Neural cell (in vitro differentiated cells): ENCODE results near the gene MKRN2. TPM values are rescaled to one million over a fixed set of nuclear protein-coding genes. Genes with fewer than 3 reads are reported as not detected.

ENCODE experiments used
- H2AFZ ChIP-seq: fragments of 200-600, 300-800 bp; sonication (generic), shearing (Covaris generic); 2 replicates; pipeline ENCODE4 v1.6.0; 2014; ENCODE audit warnings: low read depth, mild to moderate bottlenecking, antibody characterized with exemption, low read length, moderate library complexity
- H3F3A ChIP-seq: fragments of 200-600 bp; shearing (Covaris generic); 2 replicates; pipeline ENCODE4 v1.6.1; 2016; ENCODE audit warnings: mild to moderate bottlenecking, moderate library complexity, mixed read lengths, antibody characterized with exemption, low read length; ENCODE audit not compliant: insufficient read depth, poor library complexity, severe bottlenecking
- H3K27ac ChIP-seq: fragments of 200-600, 300-800 bp; sonication (generic), shearing (Covaris generic); 2 replicates; pipeline ENCODE4 v1.5.1; 2014; ENCODE audit warnings: mild to moderate bottlenecking, low read length, moderate library complexity
- H3K27me3 ChIP-seq: fragments of 300-800, 200-600 bp; sonication (generic), shearing (Covaris generic); 2 replicates; pipeline ENCODE4 v1.6.0; 2014; ENCODE audit warnings: mild to moderate bottlenecking, low read depth, low read length, moderate library complexity; ENCODE audit not compliant: insufficient read depth
- H3K36me3 ChIP-seq: fragments of 300-800, 200-600 bp; sonication (generic), shearing (Covaris generic); 2 replicates; pipeline ENCODE4 v1.5.1; 2014; ENCODE audit warnings: mild to moderate bottlenecking, antibody characterized with exemption, low read length, moderate library complexity; ENCODE audit not compliant: insufficient read depth
- H3K4me2 ChIP-seq: fragments of 300-800, 200-600 bp; sonication (generic), shearing (Covaris generic); 2 replicates; pipeline ENCODE4 v1.6.0; 2014; ENCODE audit warnings: mild to moderate bottlenecking, low read length
- H3K4me3 ChIP-seq: fragments of 300-800, 200-600 bp; sonication (generic), shearing (Covaris generic); 2 replicates; pipeline ENCODE4 v1.5.1; 2014; ENCODE audit warnings: mild to moderate bottlenecking, low read length, moderate library complexity
- H3K79me2 ChIP-seq: fragments of 200-600 bp; shearing (Covaris generic); replicated peaks from 2 replicates; pipeline ENCODE4 v1.6.0; 2014; ENCODE audit warnings: mild to moderate bottlenecking, low read length, moderate library complexity; ENCODE audit not compliant: insufficient read depth
- H3K9ac ChIP-seq: fragments of 300-800, 200-600 bp; sonication (generic), shearing (Covaris generic); 2 replicates; pipeline ENCODE4 v1.6.1; 2016; ENCODE audit warnings: mild to moderate bottlenecking, low read length, mixed read lengths
- H3K9me2 ChIP-seq: fragments of 200-600 bp; shearing (Covaris generic); 2 replicates; pipeline ENCODE4 v1.6.1; 2016; ENCODE audit warnings: mild to moderate bottlenecking, low read length, mixed read lengths; ENCODE audit not compliant: insufficient read depth
- H3K9me3 ChIP-seq: fragments of 200-600, 300-800 bp; sonication (generic), shearing (Covaris generic); 2 replicates; pipeline ENCODE4 v1.6.1; 2016; ENCODE audit warnings: mild to moderate bottlenecking, mixed run types, low read length, moderate library complexity, mixed read lengths
- H4K20me1 ChIP-seq: fragments of 200-600 bp; shearing (Covaris generic); 2 replicates; pipeline ENCODE4 v1.6.1; 2016; ENCODE audit warnings: mild to moderate bottlenecking, mixed run types; ENCODE audit not compliant: insufficient read depth
- EP300 ChIP-seq: fragments of 450-650 bp; conservative IDR thresholded peaks from 2 replicates; pipeline ENCODE4 v1.6.1; 2014; ENCODE audit warnings: antibody characterized with exemption, mild to moderate bottlenecking, moderate library complexity; ENCODE audit not compliant: poor library complexity, severe bottlenecking
- EZH2 ChIP-seq: fragments of 200-600, 300-800 bp; shearing (Covaris generic), sonication (generic); IDR thresholded peaks from 2 replicates; pipeline ENCODE4 v1.6.1; 2014; ENCODE audit warnings: antibody characterized with exemption, low read length, borderline replicate concordance, mild to moderate bottlenecking; ENCODE audit not compliant: insufficient read depth, poor library complexity, severe bottlenecking
- MXI1 ChIP-seq: fragments of 450-650 bp; conservative IDR thresholded peaks from 2 replicates; pipeline ENCODE4 v1.6.1; 2014; ENCODE audit warnings: antibody characterized with exemption, mild to moderate bottlenecking; ENCODE audit not compliant: poor library complexity, severe bottlenecking
- POLR2AphosphoS5 ChIP-seq: IDR thresholded peaks from 2 replicates; pipeline ENCODE4 v1.6.1; 2012
- RAD21 ChIP-seq: fragments of 450-650 bp; conservative IDR thresholded peaks from 2 replicates; pipeline ENCODE4 v1.6.1; 2014; ENCODE audit warnings: antibody characterized with exemption, mild to moderate bottlenecking, moderate library complexity
- REST ChIP-seq: IDR thresholded peaks from 2 replicates; pipeline ENCODE4 v1.6.1; 2012; ENCODE audit warnings: borderline replicate concordance
- SMC3 ChIP-seq: fragments of 450-650 bp; conservative IDR thresholded peaks from 2 replicates; pipeline ENCODE4 v1.6.1; 2014; ENCODE audit warnings: antibody characterized with exemption, mild to moderate bottlenecking, moderate library complexity; ENCODE audit not compliant: poor library complexity
- TAF1 ChIP-seq: IDR thresholded peaks from 2 replicates; pipeline ENCODE4 v1.6.1; 2012; ENCODE audit warnings: low read depth
- polyA plus RNA-seq: library from polyadenylated mRNA; depleted of rRNA; stranded (reverse); fragments of >200 nt; gene quantifications from 2 replicates; pipeline ENCODE4 v1.2.3, GENCODE V29; 2014
- TF ChIP-seq, protein P1 (sequence below): fragments of 450-650 bp; IDR thresholded peaks from 2 replicates; pipeline ENCODE4 v1.5.1; 2014; ENCODE audit warnings: antibody characterized with exemption, mild to moderate bottlenecking, moderate library complexity; ENCODE audit not compliant: poor library complexity, severe bottlenecking

Gene MKRN2
- polyA plus RNA-seq, 1 donor from 2014 or later: 47.6 TPM

GRCh38 chr3:12569836-12570235, 12.9 kb downstream of the MKRN2 start:
- no peak overlapping the region for H3K27ac ChIP-seq
- H3K4me3 ChIP-seq: no peak overlapping the region
- peaks cover 8% of the 10 kb centered on the region for H3K36me3 ChIP-seq
- no peak overlapping the region for H3K4me2 ChIP-seq
- H4K20me1 ChIP-seq: no peaks in the 10 kb centered on the region
- H3K9ac ChIP-seq: no peak overlapping the region
- peaks cover 4% of the 10 kb centered on the region for H3K9me3 ChIP-seq
- H3K27me3 ChIP-seq: no peaks in the 10 kb centered on the region
- no peaks in the 10 kb centered on the region for H3F3A ChIP-seq
- H2AFZ ChIP-seq: no peak overlapping the region
- H3K79me2 ChIP-seq: peaks cover 32% of the 10 kb centered on the region
- no peak for TF ChIP-seq EZH2
- TF ChIP-seq POLR2AphosphoS5: no peak
- no peak for TF ChIP-seq MXI1
- no peak for TF ChIP-seq EP300
- no peak for TF ChIP-seq TAF1
- TF ChIP-seq SMC3: no peak
- TF ChIP-seq RAD21: no peak
- no peak for TF ChIP-seq REST
- TF ChIP-seq, protein P1, sequence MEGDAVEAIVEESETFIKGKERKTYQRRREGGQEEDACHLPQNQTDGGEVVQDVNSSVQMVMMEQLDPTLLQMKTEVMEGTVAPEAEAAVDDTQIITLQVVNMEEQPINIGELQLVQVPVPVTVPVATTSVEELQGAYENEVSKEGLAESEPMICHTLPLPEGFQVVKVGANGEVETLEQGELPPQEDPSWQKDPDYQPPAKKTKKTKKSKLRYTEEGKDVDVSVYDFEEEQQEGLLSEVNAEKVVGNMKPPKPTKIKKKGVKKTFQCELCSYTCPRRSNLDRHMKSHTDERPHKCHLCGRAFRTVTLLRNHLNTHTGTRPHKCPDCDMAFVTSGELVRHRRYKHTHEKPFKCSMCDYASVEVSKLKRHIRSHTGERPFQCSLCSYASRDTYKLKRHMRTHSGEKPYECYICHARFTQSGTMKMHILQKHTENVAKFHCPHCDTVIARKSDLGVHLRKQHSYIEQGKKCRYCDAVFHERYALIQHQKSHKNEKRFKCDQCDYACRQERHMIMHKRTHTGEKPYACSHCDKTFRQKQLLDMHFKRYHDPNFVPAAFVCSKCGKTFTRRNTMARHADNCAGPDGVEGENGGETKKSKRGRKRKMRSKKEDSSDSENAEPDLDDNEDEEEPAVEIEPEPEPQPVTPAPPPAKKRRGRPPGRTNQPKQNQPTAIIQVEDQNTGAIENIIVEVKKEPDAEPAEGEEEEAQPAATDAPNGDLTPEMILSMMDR: no peak
- no peaks in the 10 kb centered on the region for H3K9me2 ChIP-seq

DNA sequence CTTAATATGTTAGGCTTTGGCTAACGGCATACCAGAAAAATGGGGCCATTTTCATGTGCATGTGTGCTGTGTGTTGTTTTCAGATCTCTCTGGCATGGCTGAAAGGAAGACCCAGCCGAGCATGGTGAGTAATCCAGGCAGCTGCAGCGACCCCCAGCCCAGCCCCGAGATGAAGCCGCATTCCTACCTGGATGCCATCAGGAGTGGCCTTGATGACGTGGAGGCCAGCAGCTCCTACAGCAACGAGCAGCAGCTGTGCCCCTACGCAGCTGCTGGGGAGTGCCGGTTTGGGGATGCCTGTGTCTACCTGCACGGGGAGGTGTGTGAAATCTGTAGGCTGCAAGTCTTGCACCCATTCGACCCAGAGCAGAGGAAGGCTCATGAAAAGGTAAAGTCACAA, 15.1 kb downstream of the MKRN2 start:
- Histone ChIP-seq H3K9me3 (no peaks in the 10 kb centered on the region), H3K4me3 (no peak overlapping the region), H3K27me3 (no peaks in the 10 kb centered on the region), H3F3A (no peaks in the 10 kb centered on the region), H3K27ac (no peak overlapping the region), H3K79me2 (peaks cover 13% of the 10 kb centered on the region), H3K9me2 (no peaks in the 10 kb centered on the region), H3K9ac (no peak overlapping the region), H2AFZ (no peak overlapping the region), H3K4me2 (no peak overlapping the region), H4K20me1 (no peaks in the 10 kb centered on the region), H3K36me3 (peaks cover 11% of the 10 kb centered on the region)
- no peak for TF ChIP-seq POLR2AphosphoS5
- no peak for TF ChIP-seq EP300
- TF ChIP-seq, protein P1: no peak
- TF ChIP-seq EZH2: no peak
- TF ChIP-seq RAD21: no peak
- no peak for TF ChIP-seq TAF1
- no peak for TF ChIP-seq REST
